GM12878 (cell line): ENCODE data around the gene KDM6A. TPM values are rescaled to one million over a fixed set of nuclear protein-coding genes. Genes with fewer than 3 reads are reported as not detected.

Source experiments
- ATAC-seq: fragments of 200-7000 bp; cut with Tn5 transposase; 3 replicates; pipeline ENCODE4 v1.9.1; 2020; ENCODE audit warnings: mild to moderate bottlenecking, moderate library complexity
- BruUV-seq: library from RNA; stranded (reverse); fragments of 400-500 nt; replicated peaks from 2 replicates; lab custom pipeline; 2021; lab: Mats Ljungman, UMichigan
- CTCF ChIA-PET: fragments of 300-600 bp; sonication (Branson Sonifier 250); formaldehyde crosslinking; extraction: SDS; loops from one replicate; lab custom pipeline; 2021; ENCODE audit warnings: inconsistent platforms; lab: Yijun Ruan, JAX
- POLR2A ChIA-PET: fragments of 350-600 bp; formaldehyde crosslinking; extraction: SDS; loops from one replicate; lab custom pipeline; 2021; ENCODE audit warnings: inconsistent platforms; lab: Charles Lee
- RAD21 ChIA-PET: fragments of 300-600 bp; sonication (Branson Sonifier 250); formaldehyde crosslinking; loops from one replicate; lab custom pipeline; 2023; ENCODE audit warnings: antibody characterized with exemption; ENCODE audit not compliant: unreplicated experiment; lab: Charles Lee
- SMC1A ChIA-PET: fragments of 300-600 bp; sonication (Branson Sonifier 250); formaldehyde crosslinking; loops from one replicate; lab custom pipeline; 2023; ENCODE audit not compliant: unreplicated experiment, uncharacterized antibody; lab: Charles Lee
- DNase-seq: peaks from one replicate; pipeline ENCODE4 v3.0.0-alpha.2; 2011; ENCODE audit warnings: low read depth, low spot score
- FAIRE-seq: peaks from 3 replicates; lab custom pipeline; 2011; peaks lifted over from hg19 to GRCh38; lab: Jason Lieb, UNC
- H2AFZ ChIP-seq: 2 replicates; pipeline ENCODE4 v1.6.0; 2011; ENCODE audit warnings: low read depth, low read length, control low read depth; ENCODE audit not compliant: control insufficient read depth
- H3K27ac ChIP-seq: 2 replicates; pipeline ENCODE4 v1.5.1; 2011; ENCODE audit warnings: control low read depth; ENCODE audit not compliant: control insufficient read depth, insufficient read depth
- H3K27me3 ChIP-seq, 2 experiments: replicated peaks in 1 of 2; 2 replicates each; pipeline versions ENCODE4 v1.6.0 to v1.6.1; 2011; ENCODE audit warnings: low read length in 1 of 2; ENCODE audit not compliant: control insufficient read depth in 2 of 2, insufficient read depth in 2 of 2
- H3K36me3 ChIP-seq, 2 experiments: 2 replicates each; pipeline ENCODE4 v1.5.1; 2011; ENCODE audit warnings: low read length in 1 of 2; ENCODE audit not compliant: control insufficient read depth in 2 of 2, insufficient read depth in 2 of 2
- H3K4me1 ChIP-seq: 2 replicates; pipeline ENCODE4 v1.6.1; 2011; ENCODE audit warnings: mild to moderate bottlenecking, low read length, moderate library complexity, mixed read lengths; ENCODE audit not compliant: control insufficient read depth, insufficient read depth
- H3K4me2 ChIP-seq: 2 replicates; pipeline ENCODE4 v1.6.0; 2011; ENCODE audit warnings: control low read depth; ENCODE audit not compliant: control insufficient read depth, insufficient read depth
- H3K4me3 ChIP-seq: fragments of 200-600 bp; sonication (generic); 2 replicates; pipeline ENCODE4 v1.5.1; 2016
- H3K79me2 ChIP-seq: 2 replicates; pipeline ENCODE4 v1.6.0; 2011; ENCODE audit warnings: low read length; ENCODE audit not compliant: control insufficient read depth, insufficient read depth
- H3K9ac ChIP-seq: 2 replicates; pipeline ENCODE4 v1.8.0; 2011; ENCODE audit warnings: low read length, control low read depth, mixed read lengths; ENCODE audit not compliant: control insufficient read depth, insufficient read depth
- H3K9me3 ChIP-seq: replicated peaks from 3 replicates; pipeline ENCODE4 v1.5.1; 2011; ENCODE audit warnings: mild to moderate bottlenecking, low read length; ENCODE audit not compliant: control insufficient read depth, insufficient read depth
- H4K20me1 ChIP-seq: 2 replicates; pipeline ENCODE4 v1.6.0; 2011; ENCODE audit not compliant: control insufficient read depth, insufficient read depth
- ASH2L ChIP-seq: fragments of 300-600, 200-600 bp; sonication (generic); IDR thresholded peaks from 2 replicates; pipeline ENCODE4 v1.6.1; 2017; ENCODE audit warnings: low read depth, mild to moderate bottlenecking, borderline replicate concordance
- CREB1 ChIP-seq: IDR thresholded peaks from 2 replicates; pipeline ENCODE4 v1.6.1; 2012; ENCODE audit warnings: low read depth, mild to moderate bottlenecking, inconsistent platforms
- GABPA ChIP-seq: IDR thresholded peaks from 2 replicates; pipeline ENCODE4 v1.6.1; 2014; ENCODE audit warnings: antibody characterized with exemption, low read depth, mild to moderate bottlenecking, inconsistent platforms
- HSF1 ChIP-seq: fragments of 150-350 bp; IDR thresholded peaks from 2 replicates; pipeline ENCODE4 v1.6.1; 2014; ENCODE audit warnings: mild to moderate bottlenecking, low read depth, low read length
- KDM1A ChIP-seq: fragments of 200-600 bp; sonication (generic); IDR thresholded peaks from 2 replicates; pipeline ENCODE4 v1.6.1; 2016; ENCODE audit warnings: borderline replicate concordance
- MTA2 ChIP-seq: fragments of 450-650 bp; IDR thresholded peaks from 2 replicates; pipeline ENCODE4 v1.6.1; 2016; ENCODE audit warnings: low read depth, mild to moderate bottlenecking, moderate library complexity
- NKRF ChIP-seq: fragments of 450-650 bp; conservative IDR thresholded peaks from 2 replicates; pipeline ENCODE4 v1.6.1; 2017; ENCODE audit warnings: mild to moderate bottlenecking, moderate library complexity
- PAX8 ChIP-seq: fragments of 450-650 bp; IDR thresholded peaks from 2 replicates; pipeline ENCODE4 v1.6.1; 2017; ENCODE audit warnings: mild to moderate bottlenecking, moderate library complexity
- PML ChIP-seq: IDR thresholded peaks from 2 replicates; pipeline ENCODE4 v1.6.1; 2012; ENCODE audit warnings: low read length, inconsistent platforms
- POU2F2 ChIP-seq: IDR thresholded peaks from 3 replicates; pipeline ENCODE4 v1.6.1; 2011; ENCODE audit warnings: low read depth, mild to moderate bottlenecking, low read length, borderline replicate concordance
- RELB ChIP-seq: fragments of 450-650 bp; IDR thresholded peaks from 2 replicates; pipeline ENCODE4 v1.6.1; 2017; ENCODE audit warnings: low read depth, mild to moderate bottlenecking, moderate library complexity
- ZNF622 ChIP-seq: fragments of 450-650 bp; IDR thresholded peaks from 2 replicates; pipeline ENCODE4 v1.6.1; 2017; ENCODE audit warnings: mild to moderate bottlenecking, inconsistent platforms
- WGBS: methylation state at CpG from one replicate; pipeline ENCODE4 v1.1.6; 2016; ENCODE audit warnings: low lambda C conversion rate; ENCODE audit not compliant: insufficient replicate concordance, insufficient coverage; ENCODE audit errors: missing lambda C conversion rate; 5-methylcytosine and 5-hydroxymethylcytosine counted together
- in situ Hi-C: fragments of 300-500 bp; cut with MboI; formaldehyde crosslinking; loops from 9 replicates; pipeline ENCODE4 v1.14.3; 2018; ENCODE audit warnings: mixed read lengths
- intact Hi-C: fragments of 100-400 bp; cut with micrococcal nuclease; formaldehyde crosslinking; loops from one replicate; pipeline ENCODE4 v1.14.2; 2022; ENCODE audit not compliant: unreplicated experiment
- polyA plus RNA-seq, 11 experiments: library from polyadenylated mRNA; depleted of rRNA in 4 of 11; unstranded in 6 of 11; stranded (reverse) in 5 of 11; fragments of >200 nt; fragmentation: Nextera tagmentation in 4 of 11; fragmentation: Illumina TruSeq in 1 of 11; extraction: Ambion mirVana in 4 of 11; extraction: Trizol in 1 of 11; gene quantifications; 1 replicate in 1 of 11; 2 replicates in 10 of 11; pipeline versions ENCODE4 v1.2.1 to v1.2.3, GENCODE V29; 2011 to 2016; ENCODE audit warnings: inconsistent platforms in 2 of 11, missing spikeins in 2 of 11, low read depth in 1 of 11
- total RNA-seq, 4 experiments: library from RNA; depleted of rRNA in 3 of 4; stranded (reverse); fragments of >200 nt in 3 of 4; fragmentation: Illumina TruSeq in 1 of 4; extraction: Trizol in 1 of 4; gene quantifications; 2 replicates each; pipeline versions ENCODE4 v1.2.1 to v1.2.3, GENCODE V29; 2013 to 2021
- TF ChIP-seq, protein P1 (sequence below): fragments of 450-650 bp; IDR thresholded peaks from 2 replicates; pipeline ENCODE4 v1.6.1; 2016; ENCODE audit warnings: mild to moderate bottlenecking
- TF ChIP-seq, protein P2 (sequence below): IDR thresholded peaks from 2 replicates; pipeline ENCODE4 v1.6.1; 2011; ENCODE audit warnings: mild to moderate bottlenecking, low read depth, low read length, moderate library complexity; ENCODE audit not compliant: insufficient replicate concordance

The KDM6A gene
- total and polyA plus RNA-seq, 10 of the 15 experiments (the other 5 are each of a cell fraction or from before 2014, with no cell fraction given): 7.9 to 29.0 (median 20.4) TPM

- TF ChIP-seq NKRF (no peak), HSF1 (no peak)
- TF ChIP-seq, protein P1, sequence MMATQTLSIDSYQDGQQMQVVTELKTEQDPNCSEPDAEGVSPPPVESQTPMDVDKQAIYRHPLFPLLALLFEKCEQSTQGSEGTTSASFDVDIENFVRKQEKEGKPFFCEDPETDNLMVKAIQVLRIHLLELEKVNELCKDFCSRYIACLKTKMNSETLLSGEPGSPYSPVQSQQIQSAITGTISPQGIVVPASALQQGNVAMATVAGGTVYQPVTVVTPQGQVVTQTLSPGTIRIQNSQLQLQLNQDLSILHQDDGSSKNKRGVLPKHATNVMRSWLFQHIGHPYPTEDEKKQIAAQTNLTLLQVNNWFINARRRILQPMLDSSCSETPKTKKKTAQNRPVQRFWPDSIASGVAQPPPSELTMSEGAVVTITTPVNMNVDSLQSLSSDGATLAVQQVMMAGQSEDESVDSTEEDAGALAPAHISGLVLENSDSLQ: no peak
- TF ChIP-seq, all 136 proteins: peak for 0
Observed at GRCh38 chrX:45137531-45137930, 264.5 kb downstream of the KDM6A start (continued).

GRCh38 chrX:45138525-45138924 is 265.5 kb downstream of the KDM6A start:
- ATAC-seq: no peak
- Histone ChIP-seq H2AFZ (no peak overlapping the region), H3K9me3 (no peaks in the 10 kb centered on the region; the same call in 1 of the 3 replicates), H3K4me3 (no peak overlapping the region), H3K9ac (no peak overlapping the region), H3K36me3 (no peaks in the 10 kb centered on the region), H3K27me3 (no peaks in the 10 kb centered on the region), H4K20me1 (no peaks in the 10 kb centered on the region), H3K79me2 (no peaks in the 10 kb centered on the region), H3K27ac (no peak overlapping the region), H3K4me2 (no peak overlapping the region), H3K4me1 (no peaks in the 10 kb centered on the region)
- RAD21 ChIA-PET: no interaction called here
- no peak for FAIRE-seq
- no peak for TF ChIP-seq MTA2
- TF ChIP-seq GABPA: no peak
- no peak for TF ChIP-seq ASH2L
- TF ChIP-seq POU2F2: no peak
- TF ChIP-seq KDM1A: no peak
- TF ChIP-seq ZNF622: no peak
- TF ChIP-seq PML: no peak
- TF ChIP-seq, protein P2, sequence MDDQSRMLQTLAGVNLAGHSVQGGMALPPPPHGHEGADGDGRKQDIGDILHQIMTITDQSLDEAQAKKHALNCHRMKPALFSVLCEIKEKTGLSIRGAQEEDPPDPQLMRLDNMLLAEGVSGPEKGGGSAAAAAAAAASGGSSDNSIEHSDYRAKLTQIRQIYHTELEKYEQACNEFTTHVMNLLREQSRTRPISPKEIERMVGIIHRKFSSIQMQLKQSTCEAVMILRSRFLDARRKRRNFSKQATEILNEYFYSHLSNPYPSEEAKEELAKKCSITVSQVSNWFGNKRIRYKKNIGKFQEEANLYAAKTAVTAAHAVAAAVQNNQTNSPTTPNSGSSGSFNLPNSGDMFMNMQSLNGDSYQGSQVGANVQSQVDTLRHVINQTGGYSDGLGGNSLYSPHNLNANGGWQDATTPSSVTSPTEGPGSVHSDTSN: no peak
- no peak for TF ChIP-seq PAX8
- TF ChIP-seq CREB1: no peak
- TF ChIP-seq, protein P1: no peak
- TF ChIP-seq RELB: no peak
- in situ Hi-C loops: no loop called here
- DNase-seq: no peak
- 86% methylated on average over 4 of the region's 4 CpGs for WGBS
- POLR2A ChIA-PET: no interaction called here
- no TSS peak for BruUV-seq
- CTCF ChIA-PET: interaction anchor here (0.6 kb wide), 1 partner anchor 49 kb away, joined by 3 read pairs; no protein-coding TSS in a partner anchor
- intact Hi-C loops: no loop called here
- SMC1A ChIA-PET: no interaction called here
